Kidney (tissue), 14 donors: ENCODE data around the gene RGS3. TPM values are rescaled to one million over a fixed set of nuclear protein-coding genes. Genes with fewer than 3 reads are reported as not detected.

ENCODE experiments used
- DNase-seq, 5 donors: peaks; one replicate each; pipeline ENCODE4 v3.0.0-alpha.2; 2013 to 2020
- FAIRE-seq: peaks from 2 replicates; lab custom pipeline; 2012; peaks lifted over from hg19 to GRCh38; lab: Jason Lieb, UNC
- H3K27ac ChIP-seq, 2 donors: one replicate each; pipeline ENCODE4 v1.7.0; 2013; ENCODE audit warnings: low read depth in 2 of 2, low read length in 2 of 2, inconsistent platforms in 1 of 2
- H3K27me3 ChIP-seq: one replicate; pipeline ENCODE4 v1.7.1; 2013; ENCODE audit warnings: low read length, inconsistent platforms; ENCODE audit not compliant: control insufficient read depth, insufficient read depth
- H3K36me3 ChIP-seq, 3 donors: one replicate each; pipeline versions ENCODE4 v1.7.0 to v1.7.1; 2013; ENCODE audit warnings: low read length in 3 of 3, control low read depth in 1 of 3, inconsistent platforms in 1 of 3; ENCODE audit not compliant: insufficient read depth in 3 of 3, control insufficient read depth in 2 of 3
- H3K4me1 ChIP-seq, 3 donors: one replicate each; pipeline versions ENCODE4 v1.7.0 to v1.7.1; 2013; ENCODE audit warnings: low read length in 3 of 3, inconsistent platforms in 1 of 3, low read depth in 1 of 3; ENCODE audit not compliant: control insufficient read depth in 2 of 3, insufficient read depth in 2 of 3
- H3K4me3 ChIP-seq, 3 donors: one replicate each; pipeline versions ENCODE4 v1.7.0 to v1.8.1; 2013; ENCODE audit warnings: low read length in 3 of 3, control low read depth in 1 of 3, inconsistent platforms in 1 of 3
- H3K9ac ChIP-seq, 3 donors: one replicate each; pipeline versions ENCODE4 v1.7.0 to v1.7.1; 2013; ENCODE audit warnings: low read length in 3 of 3, control low read depth in 1 of 3, inconsistent platforms in 1 of 3
- H3K9me3 ChIP-seq, 3 donors: one replicate each; pipeline versions ENCODE4 v1.7.0 to v1.7.1; 2013; ENCODE audit warnings: low read length in 3 of 3, control low read depth in 1 of 3, inconsistent platforms in 1 of 3; ENCODE audit not compliant: control insufficient read depth in 2 of 3, insufficient read depth in 1 of 3
- intact Hi-C: fragments of 100-400 bp; cut with DNase I; formaldehyde crosslinking; loops from one replicate; pipeline ENCODE4 v1.11.1; 2022
- polyA plus RNA-seq: library from polyadenylated mRNA; stranded (reverse); fragments of 350-450 nt; fragmentation: Illumina TruSeq; extraction: RNeasy Lipid Tissue Mini Kit (QIAGEN cat#74804); gene quantifications from one replicate; pipeline ENCODE4 v1.2.3, GENCODE V29; 2014; ENCODE audit warnings: low read depth, low replicate concordance; ENCODE audit not compliant: insufficient read depth
- total RNA-seq: library from RNA; stranded (reverse); fragmentation: NEBNext Ultra II Directional; extraction: Animal tissue kit (Norgen Biotek cat#: 25700); gene quantifications from one replicate; pipeline ENCODE4 v1.2.1, GENCODE V29; 2021
- TF ChIP-seq, protein P1 (sequence below): IDR thresholded peaks from 3 replicates; pipeline ENCODE4 v1.5.1; 2012; ENCODE audit warnings: mild to moderate bottlenecking, moderate library complexity, borderline replicate concordance; ENCODE audit not compliant: insufficient read depth; ENCODE audit errors: extremely low read depth
- donor health status: control.
- donor health status: control.
- donor health status: control.
- donor health status: control.
- donor health status: control.
- donor health status: DM: yes; HTN: yes; CAD: no.
- donor health status: Normal renal cell carcinoma (clear cell type).

RGS3 gene
- total and polyA plus RNA-seq, 2 donors from 2014 or later: 114 to 137 TPM

DNA sequence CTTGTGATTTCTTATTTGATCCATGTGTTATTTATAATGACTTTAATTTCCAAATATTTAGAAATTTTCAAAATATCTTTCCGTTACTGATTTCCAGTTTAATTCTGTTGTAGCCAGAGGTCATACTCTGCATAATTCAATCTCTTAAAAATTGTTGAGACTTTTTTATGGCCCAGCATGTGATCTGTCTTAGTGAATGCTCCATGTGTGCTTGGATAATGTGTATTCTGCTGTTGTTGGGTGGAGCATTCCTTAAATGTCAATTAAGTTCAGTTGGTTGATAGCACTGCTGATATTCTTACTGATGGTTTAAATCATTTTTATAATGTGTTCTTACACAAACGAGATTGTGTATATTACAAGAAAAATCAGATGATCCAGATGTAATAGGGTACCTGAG, 180.8 kb downstream of the RGS3 start:
- intact Hi-C loops: no loop called here
- DNase-seq (no peak), FAIRE-seq (no peak)

DNA sequence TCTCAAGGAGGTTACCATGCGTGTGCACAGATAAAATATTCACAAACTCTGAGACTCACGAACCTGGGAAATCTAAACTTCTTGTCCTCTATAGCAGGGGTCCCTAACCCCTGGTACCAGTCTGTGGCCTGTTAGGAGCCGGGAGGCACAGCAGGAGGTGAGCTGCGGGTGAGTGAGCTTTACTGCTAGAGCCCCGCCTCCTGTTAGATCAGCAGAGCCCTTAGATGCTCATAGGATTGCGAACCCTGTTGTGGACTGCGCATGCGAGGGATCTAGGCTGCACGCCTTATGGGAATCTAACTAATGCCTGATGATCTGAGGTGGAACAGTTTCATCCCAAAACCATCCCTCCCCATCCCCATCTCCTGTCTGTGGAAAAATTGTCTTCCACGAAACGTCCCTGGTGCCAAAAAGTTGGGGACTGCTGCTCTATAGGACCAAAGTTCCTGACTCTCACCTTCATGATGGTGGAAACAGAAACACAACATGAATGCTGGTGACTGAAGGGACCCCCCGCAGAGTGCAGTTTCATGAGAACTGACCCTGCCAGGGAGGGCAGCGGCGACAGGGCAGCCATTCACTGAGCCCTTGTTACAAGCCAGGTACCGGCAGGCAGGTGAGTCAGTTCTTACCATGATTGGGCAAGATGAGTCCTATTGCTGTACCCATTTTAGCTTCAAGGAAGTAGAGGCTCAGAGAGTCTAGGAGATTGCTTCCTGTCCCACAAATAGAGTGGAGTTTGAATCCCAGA, 181.9 kb downstream of the RGS3 start:
- Histone ChIP-seq H3K27ac (peak overlapping the region in 1 of 2 donors; percentile 45), H3K27me3 (no peaks in the 10 kb centered on the region), H3K4me1 (peaks cover 0 to 8% (median 6%) of the 10 kb centered on the region in 3 donors), H3K9me3 (no peaks in the 10 kb centered on the region), H3K36me3 (no peaks in the 10 kb centered on the region), H3K4me3 (no peak overlapping the region), H3K9ac (no peak overlapping the region)
- DNase-seq (peak in 4 of 5 donors; percentile 66 to 83 (median 75)), FAIRE-seq (no peak)
- intact Hi-C loops: no loop called here
- TF ChIP-seq, protein P1, sequence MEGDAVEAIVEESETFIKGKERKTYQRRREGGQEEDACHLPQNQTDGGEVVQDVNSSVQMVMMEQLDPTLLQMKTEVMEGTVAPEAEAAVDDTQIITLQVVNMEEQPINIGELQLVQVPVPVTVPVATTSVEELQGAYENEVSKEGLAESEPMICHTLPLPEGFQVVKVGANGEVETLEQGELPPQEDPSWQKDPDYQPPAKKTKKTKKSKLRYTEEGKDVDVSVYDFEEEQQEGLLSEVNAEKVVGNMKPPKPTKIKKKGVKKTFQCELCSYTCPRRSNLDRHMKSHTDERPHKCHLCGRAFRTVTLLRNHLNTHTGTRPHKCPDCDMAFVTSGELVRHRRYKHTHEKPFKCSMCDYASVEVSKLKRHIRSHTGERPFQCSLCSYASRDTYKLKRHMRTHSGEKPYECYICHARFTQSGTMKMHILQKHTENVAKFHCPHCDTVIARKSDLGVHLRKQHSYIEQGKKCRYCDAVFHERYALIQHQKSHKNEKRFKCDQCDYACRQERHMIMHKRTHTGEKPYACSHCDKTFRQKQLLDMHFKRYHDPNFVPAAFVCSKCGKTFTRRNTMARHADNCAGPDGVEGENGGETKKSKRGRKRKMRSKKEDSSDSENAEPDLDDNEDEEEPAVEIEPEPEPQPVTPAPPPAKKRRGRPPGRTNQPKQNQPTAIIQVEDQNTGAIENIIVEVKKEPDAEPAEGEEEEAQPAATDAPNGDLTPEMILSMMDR: no peak

More for the DNA sequence above, 180.8 kb downstream of the RGS3 start:
- Histone ChIP-seq H3K9ac (no peak overlapping the region), H3K27me3 (no peaks in the 10 kb centered on the region), H3K4me3 (no peak overlapping the region), H3K4me1 (peaks cover 0 to 8% (median 4%) of the 10 kb centered on the region in 3 donors), H3K36me3 (no peaks in the 10 kb centered on the region), H3K27ac (no peak overlapping the region), H3K9me3 (no peaks in the 10 kb centered on the region)
- TF ChIP-seq, protein P1: no peak

DNA sequence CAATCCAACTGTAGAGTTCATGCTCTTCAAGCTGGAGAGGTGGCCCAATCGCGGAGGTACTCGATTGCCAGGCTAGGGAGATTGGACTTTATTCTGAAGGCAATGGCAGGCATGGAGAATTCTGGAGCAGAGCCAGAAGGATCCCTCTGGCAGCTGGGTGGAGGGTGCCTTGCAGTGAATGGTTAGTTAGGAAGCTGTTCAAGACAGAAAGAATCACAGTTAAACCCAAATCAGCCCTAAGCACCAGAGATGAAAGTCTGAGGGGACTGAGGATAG, 182.4 kb downstream of the RGS3 start:
- Histone ChIP-seq H3K4me3 (no peak overlapping the region), H3K27me3 (no peaks in the 10 kb centered on the region), H3K9ac (no peak overlapping the region), H3K36me3 (no peaks in the 10 kb centered on the region), H3K9me3 (no peaks in the 10 kb centered on the region), H3K4me1 (peaks cover 0 to 8% (median 7%) of the 10 kb centered on the region in 3 donors), H3K27ac (no peak overlapping the region)
- TF ChIP-seq, protein P1: no peak
- DNase-seq (peak in 1 of 5 donors; percentile 26), FAIRE-seq (no peak)
- intact Hi-C loops: no loop called here
